DOHH2 (cell line): ENCODE data around the gene CD320.
"Not testable (repeated sequence)": the region's sequence is repeated elsewhere in the genome, so short reads cannot be mapped to it uniquely, and the experiment has no call there.

Experiments used
- EZH2phosphoT487 ChIP-seq: fragments of 200-600 bp; sonication (generic); IDR thresholded peaks from 2 replicates; pipeline ENCODE4 v1.6.1; 2017; ENCODE audit warnings: borderline replicate concordance, mild to moderate bottlenecking, antibody characterized with exemption, low read length, moderate library complexity, mixed read lengths
- TF ChIP-seq, protein P1 (sequence below): fragments of 200-600 bp; sonication (generic); IDR thresholded peaks from one replicate; pipeline ENCODE4 v1.5.1; 2014; ENCODE audit warnings: antibody characterized with exemption, mild to moderate bottlenecking, low read depth, low read length; ENCODE audit not compliant: poor library complexity, severe bottlenecking

DNA sequence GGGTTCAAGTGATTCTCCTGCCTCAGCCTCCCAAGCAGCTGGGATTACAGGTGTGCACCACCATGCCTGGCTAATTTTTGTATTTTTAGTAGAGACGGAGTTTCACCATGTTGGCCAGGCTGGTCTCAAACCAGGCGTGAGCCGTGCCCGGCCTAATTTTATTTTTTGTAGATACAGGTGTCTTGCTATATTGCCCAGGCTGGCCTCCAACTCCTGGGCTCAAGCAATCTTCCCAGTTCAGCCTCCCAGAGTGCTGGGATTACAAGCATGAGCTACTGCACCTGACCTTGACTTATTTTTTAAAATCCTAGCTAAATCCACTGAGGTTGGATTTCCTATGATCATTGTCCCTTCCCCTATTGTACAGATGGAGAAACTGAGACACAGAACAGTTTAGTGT lies 33.3 kb upstream of the CD320 start:
- TF ChIP-seq, protein P1, sequence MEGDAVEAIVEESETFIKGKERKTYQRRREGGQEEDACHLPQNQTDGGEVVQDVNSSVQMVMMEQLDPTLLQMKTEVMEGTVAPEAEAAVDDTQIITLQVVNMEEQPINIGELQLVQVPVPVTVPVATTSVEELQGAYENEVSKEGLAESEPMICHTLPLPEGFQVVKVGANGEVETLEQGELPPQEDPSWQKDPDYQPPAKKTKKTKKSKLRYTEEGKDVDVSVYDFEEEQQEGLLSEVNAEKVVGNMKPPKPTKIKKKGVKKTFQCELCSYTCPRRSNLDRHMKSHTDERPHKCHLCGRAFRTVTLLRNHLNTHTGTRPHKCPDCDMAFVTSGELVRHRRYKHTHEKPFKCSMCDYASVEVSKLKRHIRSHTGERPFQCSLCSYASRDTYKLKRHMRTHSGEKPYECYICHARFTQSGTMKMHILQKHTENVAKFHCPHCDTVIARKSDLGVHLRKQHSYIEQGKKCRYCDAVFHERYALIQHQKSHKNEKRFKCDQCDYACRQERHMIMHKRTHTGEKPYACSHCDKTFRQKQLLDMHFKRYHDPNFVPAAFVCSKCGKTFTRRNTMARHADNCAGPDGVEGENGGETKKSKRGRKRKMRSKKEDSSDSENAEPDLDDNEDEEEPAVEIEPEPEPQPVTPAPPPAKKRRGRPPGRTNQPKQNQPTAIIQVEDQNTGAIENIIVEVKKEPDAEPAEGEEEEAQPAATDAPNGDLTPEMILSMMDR: not testable (repeated sequence)
- not testable (repeated sequence) for TF ChIP-seq EZH2phosphoT487
